ENCODE results near the gene RASGRP2. TPM values are rescaled to one million over a fixed set of nuclear protein-coding genes. Genes with fewer than 3 reads are reported as not detected.

The RASGRP2 gene
- total RNA-seq, 2 experiments from 2014 or later, result 2.7 to 3.1 TPM

DNA sequence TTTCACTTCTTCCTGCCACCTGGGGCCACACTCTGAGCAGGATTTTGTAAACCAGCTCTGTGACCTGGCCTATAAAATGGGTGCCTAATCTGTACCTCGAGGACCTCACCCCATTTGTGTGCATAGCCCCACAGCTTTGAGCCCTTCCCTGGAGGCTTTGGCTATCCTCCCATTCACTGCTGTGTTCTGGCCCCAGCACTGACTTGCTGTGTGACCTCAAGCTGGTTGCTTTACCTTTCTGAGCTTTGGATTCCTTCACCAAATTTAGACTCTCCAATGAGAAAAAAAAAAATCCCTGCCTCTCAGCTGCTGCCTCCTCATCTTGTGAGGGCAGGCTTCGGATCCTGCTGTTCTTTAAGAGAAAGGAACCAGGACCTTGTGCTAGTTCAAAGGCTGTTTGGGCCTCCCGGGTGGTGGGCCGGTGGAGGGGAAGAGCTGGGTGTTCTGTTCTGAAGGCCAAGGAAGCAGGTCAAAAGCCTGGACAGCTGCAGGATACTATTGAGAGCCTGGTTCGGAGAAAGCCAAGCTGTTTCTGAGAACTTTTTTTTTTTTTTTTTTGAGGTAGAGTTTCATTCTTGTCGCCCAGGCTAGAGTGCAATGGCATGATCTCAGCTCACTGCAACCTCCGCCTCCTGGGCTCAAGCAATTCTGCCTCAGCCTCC lies 16.9 kb upstream of the RASGRP2 start:
- POLR2A ChIA-PET, result interaction anchor here (0.6 to 2.2 kb wide), 6 partner anchors 15 to 339 kb away, joined by 3 to 8 read pairs (median 4); partner anchors contain the start of gene RASGRP2
- CTCF ChIA-PET, result interaction anchor here (1.1 to 1.8 kb wide), 2 partner anchors 11 to 17 kb away, joined by 4 to 7 read pairs; partner anchors contain the start of gene RASGRP2

DNA sequence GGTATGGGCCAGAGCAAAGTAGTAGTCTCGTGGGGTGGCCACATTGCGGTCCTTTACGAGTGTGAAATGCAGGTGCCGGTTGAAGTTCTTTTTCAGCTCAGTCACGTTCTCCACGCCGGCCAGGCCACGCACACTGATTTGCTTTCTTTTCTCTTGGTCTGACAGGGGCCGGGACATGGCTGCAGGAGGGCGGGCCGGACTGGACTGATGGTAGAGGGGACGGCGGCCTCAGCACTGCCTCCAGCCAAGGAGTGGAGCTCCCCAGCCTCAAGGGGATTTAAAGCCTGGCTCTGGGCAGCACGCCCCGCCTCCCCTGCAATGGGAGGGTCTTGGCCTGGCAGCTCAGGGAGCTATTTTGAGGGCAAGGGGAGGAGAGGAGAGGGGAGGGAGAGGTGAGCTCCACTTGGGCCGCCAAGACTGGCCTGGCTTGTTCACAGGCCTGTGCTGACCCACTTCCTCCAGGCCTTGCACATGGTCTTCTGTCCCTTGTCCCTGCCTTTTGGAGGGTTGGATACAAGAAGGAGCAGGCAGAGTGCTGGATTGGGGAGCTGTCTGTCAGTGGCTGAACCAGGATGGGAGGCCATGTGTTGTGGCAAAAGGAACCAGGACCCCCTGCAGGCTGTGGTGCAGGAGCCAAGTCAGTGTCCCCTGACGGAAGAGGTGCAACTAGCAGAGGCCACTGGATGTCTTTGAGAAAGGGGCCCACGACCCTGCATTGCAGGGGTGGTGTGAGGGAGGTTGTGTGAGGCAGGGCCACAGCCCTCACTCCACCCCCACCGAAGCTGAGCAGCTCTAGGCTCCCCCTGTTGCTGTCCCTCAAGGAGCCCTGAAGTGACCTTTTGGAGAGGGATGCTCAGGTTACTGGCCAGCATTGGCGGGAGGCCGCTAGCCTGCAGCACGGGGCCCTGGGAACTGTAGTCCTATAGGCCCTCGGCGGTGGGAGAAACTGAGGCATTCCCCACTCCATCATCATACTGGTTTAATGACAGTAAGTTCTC lies 16.1 kb upstream of the RASGRP2 start, which contains the start of gene PYGM:
TSS of gene PYGM (minus strand) at position 253 of the 998 bp plus-strand sequence. CDS start at position 177, 76 bp downstream.
- CTCF ChIA-PET, result interaction anchor here (1.1 to 1.8 kb wide), 2 partner anchors 12 to 16 kb away, joined by 4 to 7 read pairs; partner anchors contain the start of gene RASGRP2
- POLR2A ChIA-PET, result interaction anchor here (0.6 to 2.2 kb wide), 4 partner anchors 16 to 19 kb away, joined by 3 to 8 read pairs (median 4); partner anchors contain the start of gene RASGRP2

DNA sequence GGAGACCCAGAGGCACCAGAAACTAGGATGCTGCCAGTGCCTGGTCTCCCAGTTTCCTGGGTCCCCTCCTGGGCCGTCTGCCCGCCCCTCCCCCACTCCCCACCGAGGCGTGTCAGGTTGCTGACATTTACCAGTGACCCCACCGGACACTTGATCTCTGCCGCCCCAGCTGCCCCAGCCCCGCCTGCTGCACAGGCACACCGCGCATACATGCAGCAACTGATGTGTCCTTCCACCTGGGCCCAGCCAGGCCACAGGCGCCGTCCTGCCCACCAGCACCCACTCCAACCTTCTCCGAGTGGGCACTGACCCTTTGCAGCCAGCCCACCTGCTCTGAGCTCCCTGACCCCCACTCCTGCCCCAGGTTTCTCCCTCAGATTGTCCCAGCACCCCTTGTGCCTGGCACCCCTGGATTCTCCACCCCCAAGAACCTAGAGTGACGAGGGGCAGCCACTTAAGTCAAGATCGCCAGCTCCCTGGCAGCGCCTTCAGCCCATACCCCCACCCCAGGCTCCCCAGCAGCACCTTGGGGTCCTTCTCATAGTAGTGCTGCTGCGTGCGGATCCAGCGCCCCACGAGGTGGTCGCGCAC lies 15.3 kb upstream of the RASGRP2 start:
- POLR2A ChIA-PET, result interaction anchor here (0.6 to 2.2 kb wide), 2 partner anchors 15 to 20 kb away, joined by 3 to 8 read pairs; partner anchors contain the start of gene RASGRP2
- CTCF ChIA-PET, result no interaction called here

DNA sequence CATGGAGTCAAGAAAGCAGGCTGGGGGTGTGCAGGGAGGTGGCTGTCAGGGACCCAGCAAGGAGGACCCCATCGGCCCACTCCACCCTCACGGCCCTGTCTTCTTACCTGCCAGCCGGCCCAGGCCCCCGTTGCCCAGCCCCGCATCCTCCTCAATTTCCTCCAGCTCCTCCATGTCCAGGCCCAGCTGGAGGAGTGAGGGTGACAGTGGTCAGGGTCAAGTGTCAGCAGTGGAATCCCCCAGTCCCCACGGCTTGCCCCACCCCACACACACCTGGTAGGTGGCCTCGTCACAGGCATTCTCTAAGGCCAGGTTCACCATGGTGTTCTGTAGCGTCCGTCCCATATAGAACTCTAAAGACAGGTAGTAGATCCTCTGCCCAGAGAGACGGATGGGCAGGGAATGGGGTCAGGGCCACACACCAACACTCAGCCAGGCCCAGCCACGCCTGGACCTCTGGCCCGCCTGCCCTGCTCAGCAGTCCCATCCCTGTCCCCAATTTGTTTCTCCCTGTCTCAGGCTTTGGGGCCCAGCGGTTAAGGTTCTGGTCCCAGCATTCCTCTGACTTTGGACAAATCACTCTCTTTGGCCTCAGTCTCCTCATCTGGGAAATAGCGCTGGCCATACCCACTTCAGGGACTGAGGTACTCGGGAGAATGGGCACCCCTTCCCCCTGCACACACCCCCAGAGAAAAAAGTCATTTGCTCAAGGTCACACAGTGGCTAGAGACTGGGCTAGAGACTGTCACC lies 14.6 kb upstream of the RASGRP2 start:
- POLR2A ChIA-PET, result no interaction called here

DNA sequence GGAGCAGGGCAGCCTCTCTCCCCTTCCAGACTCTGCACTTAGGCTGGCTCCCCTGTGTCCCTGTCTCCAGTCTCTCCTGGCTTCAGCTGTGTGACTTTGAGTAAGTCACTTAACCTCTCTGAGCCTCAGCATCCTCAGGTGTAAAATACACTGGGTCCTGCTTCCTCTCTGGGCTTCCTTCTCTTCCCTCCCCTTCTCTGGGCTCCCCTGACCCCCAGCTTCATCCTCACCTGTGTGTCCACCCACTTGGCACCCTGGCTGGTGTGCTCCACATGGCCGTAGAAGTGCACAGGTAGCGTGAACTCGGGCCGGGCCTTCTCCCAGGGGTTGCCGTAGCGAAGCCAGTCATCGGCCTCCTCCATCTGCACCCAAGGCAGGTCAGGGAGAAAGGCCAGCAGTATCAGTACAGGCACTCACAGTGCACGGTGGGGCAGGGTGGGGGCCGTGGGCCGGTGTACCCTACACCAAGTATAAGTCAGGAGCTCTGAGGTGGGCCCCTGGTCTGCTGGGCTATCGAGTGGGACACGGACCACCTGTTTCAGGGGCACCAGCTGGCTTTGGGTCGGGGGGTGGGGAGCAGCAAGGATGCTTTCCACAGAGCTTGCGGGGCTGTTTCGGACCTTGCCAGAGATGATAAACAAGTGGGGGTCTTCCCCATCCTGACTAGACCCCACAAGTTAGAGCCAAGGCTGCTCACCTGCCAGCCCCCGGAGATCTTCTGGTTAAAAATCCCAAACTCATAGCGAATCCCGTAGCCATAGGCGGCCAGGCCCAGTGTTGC lies 13.8 kb upstream of the RASGRP2 start:
- POLR2A ChIA-PET, result no interaction called here

More for the DNA sequence above, 14.6 kb upstream of the RASGRP2 start:
- CTCF ChIA-PET, result interaction anchor here (2.5 kb wide), 1 partner anchor 9 kb away, joined by 7 read pairs; no protein-coding TSS in a partner anchor

DNA sequence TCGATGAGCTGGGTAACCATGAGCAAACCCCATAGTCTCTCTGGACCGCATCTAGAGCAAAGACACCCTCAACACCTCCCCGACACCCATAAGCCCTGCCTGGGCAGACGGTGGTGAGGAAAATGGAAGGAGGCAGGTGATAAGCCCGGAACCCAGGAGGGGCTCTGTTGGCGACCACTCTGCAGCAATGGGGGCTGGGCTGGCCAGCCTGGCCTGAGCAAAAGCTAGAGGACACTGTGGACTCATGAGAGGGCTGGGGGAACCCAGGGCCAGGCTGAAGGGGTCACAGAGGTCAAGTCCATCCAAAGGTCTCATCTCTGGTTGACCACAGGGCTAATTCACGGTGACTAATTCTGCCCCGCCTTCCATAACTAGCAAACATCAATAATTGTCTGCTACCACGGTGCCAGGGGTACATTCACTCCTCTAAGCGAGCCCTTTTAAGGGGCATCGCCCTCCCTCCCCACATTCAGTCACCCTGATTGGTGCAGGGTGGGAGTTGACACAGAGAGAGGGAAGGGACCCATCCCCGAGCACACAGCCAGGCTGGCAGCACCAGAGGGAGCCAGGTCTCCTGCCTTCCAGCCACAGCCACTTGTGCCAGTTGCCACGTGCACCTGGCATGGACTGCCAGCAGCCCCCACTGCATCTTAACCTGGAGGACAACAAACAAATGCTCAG lies 11.9 kb upstream of the RASGRP2 start:
- ChIA-PET POLR2A (interaction anchor here (0.5 to 1.2 kb wide), 3 partner anchors 8 to 27 kb away, joined by 3 to 6 read pairs (median 3); no protein-coding TSS in a partner anchor), CTCF (no interaction called here)

More for the DNA sequence above, 13.8 kb upstream of the RASGRP2 start:
- CTCF ChIA-PET, result interaction anchor here (1.2 to 2.5 kb wide), 2 partner anchors 10 to 69 kb away, joined by 3 to 7 read pairs; no protein-coding TSS in a partner anchor

DNA sequence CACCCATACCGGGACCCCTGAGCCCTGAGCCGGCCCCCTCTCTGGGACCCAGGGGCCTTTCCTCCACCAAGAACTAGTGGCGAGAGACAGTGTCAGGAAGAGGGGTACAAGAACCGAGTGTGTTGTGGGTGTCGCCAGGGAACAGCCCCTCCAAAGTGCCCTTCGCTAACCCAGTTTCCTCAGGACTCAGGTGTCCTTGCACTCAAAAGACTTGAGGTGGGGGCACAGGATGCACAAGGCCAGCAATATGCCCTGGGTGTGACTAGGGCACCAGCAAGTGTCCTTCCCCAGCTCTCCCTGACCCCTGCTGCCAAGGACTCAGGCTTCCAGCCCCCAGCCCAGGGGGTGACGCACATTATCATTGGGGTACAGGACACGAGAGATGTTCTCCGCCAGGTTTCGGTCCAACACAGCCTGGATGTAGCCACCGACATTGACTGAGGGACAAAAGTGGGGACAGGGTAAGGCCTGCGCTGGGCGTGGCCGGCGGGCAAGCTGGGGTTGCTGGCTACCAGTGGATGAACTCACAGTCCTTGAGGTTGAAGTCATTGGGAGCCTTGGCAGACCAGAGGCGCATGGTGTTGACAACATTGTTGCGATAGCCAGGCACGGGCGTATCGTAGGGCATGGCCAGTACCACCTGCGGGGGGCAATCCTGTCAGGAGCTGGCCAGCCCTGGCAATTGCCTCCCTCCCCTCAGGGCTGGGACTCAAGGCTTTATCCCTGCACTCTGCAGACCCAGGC lies 11.1 kb upstream of the RASGRP2 start:
- POLR2A ChIA-PET, result interaction anchor here (0.5 to 1.2 kb wide), 2 partner anchors 9 to 28 kb away, joined by 3 to 6 read pairs; no protein-coding TSS in a partner anchor
- CTCF ChIA-PET, result no interaction called here

DNA sequence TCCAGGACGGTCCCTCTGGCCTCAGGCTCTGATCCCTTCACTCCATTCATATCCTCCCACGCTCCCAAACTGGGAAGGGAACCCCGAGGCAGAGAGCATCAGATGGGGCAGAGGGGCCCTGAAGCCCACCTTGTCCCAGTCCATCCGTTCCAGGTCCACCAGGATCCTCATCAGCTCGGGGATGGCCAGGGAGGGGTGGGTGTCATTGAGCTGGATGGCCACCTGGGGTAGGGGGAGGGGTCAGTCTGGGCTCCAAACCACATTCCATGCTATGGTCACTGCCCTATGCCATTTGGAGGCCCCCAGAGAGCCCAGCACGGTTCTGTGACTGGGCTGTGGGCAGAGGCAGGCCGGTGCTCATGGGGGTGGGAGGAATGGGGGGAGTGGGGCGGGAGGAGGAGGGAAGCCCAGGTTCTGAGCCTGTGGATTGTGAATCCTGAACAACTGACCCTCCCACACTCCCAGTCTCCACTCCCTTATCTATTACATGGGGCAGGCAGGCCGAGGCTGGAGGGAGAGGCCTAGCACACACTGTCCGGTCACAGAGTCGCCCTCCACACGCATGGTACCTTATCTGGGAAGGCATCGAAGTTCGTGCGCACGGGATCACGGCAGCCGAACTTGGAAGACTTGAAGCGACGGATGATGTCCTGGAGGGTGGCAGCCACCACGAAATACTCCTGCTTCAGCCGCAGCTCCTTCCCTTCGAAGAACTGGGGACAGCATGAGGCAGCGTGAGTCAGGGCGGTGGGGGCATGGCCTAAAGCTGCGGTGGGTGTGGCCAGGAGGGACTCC lies 10.4 kb upstream of the RASGRP2 start:
- ChIA-PET POLR2A (interaction anchor here (1.2 kb wide), 1 partner anchor 10 kb away, joined by 3 read pairs; no protein-coding TSS in a partner anchor), CTCF (no interaction called here)

DNA sequence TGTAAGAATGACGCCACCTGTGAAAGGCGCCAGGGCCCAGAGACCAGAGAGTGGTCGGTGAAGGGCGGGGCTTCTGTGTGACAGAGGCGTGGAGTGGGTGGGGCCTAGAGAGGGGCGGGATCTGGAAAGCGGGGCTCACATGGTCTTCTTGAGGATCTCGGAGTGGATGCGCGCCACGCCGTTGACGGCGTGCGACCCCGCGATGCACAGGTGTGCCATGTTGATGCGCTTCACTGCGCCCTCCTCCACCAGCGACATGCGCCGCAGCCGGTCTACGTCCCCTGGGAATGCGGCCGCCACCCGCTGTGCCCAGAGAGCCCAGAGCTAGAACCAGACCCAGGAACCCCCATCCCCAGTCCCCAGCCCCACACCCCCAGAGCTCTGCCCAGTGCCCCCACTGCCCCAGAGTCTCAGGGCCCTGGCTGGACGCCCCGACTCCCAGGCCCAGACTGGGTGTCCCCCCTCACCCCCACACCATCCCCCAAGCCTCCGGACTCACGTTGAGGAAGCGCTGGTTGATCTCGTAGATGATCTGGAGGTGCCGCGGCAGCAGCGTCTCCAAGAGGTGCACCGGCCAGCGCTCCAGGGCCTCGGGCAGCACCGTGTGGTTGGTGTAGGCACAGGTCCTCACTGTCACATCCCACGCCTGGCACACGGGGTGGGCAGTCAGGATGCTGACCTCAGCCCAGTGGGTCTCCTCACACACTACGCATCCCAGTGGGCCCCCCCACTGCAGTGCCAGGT lies 9.6 kb upstream of the RASGRP2 start:
- POLR2A ChIA-PET, result no interaction called here
- CTCF ChIA-PET, result no interaction called here

DNA sequence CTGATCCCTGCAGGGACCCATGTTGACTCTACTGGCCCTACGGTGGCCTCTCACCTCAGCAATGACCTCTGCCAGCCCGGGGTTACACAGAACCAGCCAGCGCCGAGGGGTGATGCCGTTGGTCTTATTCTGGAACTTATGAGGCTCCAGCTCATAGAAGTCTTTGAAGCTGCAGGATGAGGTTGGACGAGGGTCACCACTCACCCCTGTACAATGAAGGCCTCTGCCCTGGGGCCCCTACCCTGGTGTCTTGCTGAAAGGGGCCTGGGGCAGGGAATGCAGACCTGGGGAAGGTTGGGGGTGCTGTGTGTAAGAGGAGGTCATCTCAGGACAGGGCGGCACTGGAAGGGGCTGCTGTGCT lies 9.1 kb upstream of the RASGRP2 start:
- CTCF ChIA-PET, result interaction anchor here (1.4 kb wide), 1 partner anchor 10 kb away, joined by 6 read pairs; no protein-coding TSS in a partner anchor
- POLR2A ChIA-PET, result no interaction called here

DNA sequence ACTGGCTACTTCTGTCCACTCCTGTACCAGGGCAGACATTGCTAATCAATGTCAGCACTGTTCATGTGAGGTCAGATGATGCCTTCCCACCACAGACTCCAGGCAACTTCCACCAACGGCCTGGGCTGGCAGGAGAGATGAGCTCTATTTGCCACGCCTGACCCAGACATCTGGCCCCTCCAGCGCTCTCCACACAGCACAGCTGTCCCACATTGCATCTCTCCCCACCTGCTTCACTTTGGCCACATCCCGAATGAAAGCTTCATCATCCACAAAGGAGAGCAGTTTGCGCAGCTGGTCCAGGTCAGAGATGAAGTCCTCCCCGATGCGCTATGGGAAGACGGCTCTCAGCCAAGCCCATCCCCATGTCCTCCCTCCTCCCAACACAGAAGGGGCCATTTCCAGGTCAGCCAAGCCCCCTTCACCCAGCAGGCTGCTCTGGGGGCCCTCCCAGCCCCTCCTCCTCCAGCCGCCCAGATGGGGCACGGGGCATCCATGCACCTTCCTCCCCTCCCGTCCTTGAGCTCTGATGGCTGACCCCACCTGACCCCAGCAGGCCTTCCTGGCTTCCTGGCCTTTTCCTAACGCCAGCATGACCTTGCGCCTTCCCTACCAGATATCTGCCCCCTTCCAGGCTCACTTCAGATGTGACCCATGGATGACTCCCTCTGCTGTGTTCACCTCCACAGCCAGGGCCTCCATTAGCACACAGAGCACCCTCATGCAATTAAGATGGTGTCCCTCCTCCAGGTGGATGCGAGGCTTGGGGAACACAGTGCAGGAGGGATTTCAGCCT lies 8.4 kb upstream of the RASGRP2 start:
- CTCF ChIA-PET, result interaction anchor here (1.4 kb wide), 1 partner anchor 10 kb away, joined by 6 read pairs; no protein-coding TSS in a partner anchor
- POLR2A ChIA-PET, result no interaction called here

DNA sequence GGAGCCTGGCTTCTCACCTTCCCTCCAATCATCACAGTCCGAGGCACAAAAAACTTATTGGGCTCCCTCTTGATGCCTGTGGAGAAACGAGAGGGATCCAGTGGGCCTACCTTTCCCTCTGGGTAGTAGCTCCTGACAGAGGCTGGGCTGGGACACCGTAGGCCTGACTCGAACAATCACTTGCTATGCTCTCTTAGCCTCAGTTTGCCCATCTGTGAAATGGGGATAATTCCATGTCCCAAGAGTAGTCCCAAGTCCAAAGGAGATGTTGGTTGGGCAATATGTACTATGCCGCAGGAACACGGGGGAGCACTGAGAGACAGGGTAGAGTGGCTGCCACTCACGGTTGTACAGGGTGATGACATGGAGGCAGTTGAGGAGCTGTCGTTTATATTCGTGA lies 7.6 kb upstream of the RASGRP2 start:
- POLR2A ChIA-PET, result no interaction called here
- CTCF ChIA-PET, result interaction anchor here (1.4 kb wide), 1 partner anchor 9 kb away, joined by 6 read pairs; no protein-coding TSS in a partner anchor

DNA sequence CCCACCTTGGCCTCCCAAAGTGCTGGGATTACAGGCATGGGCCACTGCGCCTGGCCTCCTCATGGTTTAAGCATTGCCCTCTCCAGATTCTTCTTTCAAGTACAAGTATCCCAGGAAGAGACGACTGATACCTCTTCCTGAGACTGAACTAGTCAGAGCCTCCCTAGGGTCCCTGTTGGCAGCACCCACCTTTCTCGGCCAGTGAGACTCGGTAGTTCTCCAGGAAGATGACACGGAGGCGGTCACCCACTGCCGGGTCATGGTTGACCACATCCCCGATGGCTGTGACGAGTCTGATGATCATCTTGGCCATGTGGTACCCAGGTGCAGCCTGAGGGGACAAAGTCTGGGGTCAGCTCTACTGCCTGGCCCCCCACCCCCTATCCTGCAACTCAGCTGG lies 7.2 kb upstream of the RASGRP2 start:
- POLR2A ChIA-PET, result no interaction called here
- CTCF ChIA-PET, result no interaction called here

DNA sequence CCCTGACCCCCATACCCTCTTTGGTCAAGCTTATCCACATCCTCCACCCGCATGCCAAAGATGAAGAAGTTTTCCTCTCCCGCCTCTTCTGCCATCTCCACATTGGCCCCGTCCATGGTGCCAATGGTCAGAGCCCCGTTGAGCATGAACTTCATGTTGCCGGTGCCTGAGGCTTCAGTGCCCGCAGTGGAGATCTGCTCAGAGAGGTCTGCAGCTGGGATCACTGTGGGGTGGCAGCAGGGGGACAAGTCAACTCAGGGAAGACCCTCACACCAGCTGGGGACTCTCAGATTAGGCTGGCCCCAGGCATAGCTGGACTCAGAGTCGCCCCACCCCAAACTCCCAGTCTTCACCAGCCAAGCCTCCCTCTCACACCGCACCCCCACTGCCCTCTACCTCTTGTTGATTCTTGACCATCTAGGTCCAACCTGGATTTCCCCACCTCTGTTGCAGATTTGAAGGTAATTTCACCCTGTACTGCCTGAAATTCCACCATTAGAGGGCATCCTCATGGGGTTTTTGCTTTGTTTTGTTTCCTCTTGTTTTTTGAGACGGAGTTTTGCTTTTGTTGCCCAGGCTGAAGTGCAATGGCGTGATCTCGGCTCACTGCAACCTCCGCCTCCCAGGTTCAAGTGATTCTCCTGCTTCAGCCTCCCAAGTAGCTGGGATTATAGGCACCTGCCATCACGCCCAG lies 6.6 kb upstream of the RASGRP2 start:
- POLR2A ChIA-PET, result interaction anchor here (0.6 kb wide), 1 partner anchor 672 kb away, joined by 5 read pairs; the partner anchor contains the start of gene NEAT1
- CTCF ChIA-PET, result no interaction called here
